MM.1S (cell line): ENCODE results near the gene EXOC4.

Source experiments
- CTCF ChIP-seq: fragments of 300-600 bp; sonication (generic); IDR thresholded peaks from 2 replicates; pipeline ENCODE4 v1.5.1; 2016; ENCODE audit warnings: antibody characterized with exemption, low read length, mixed read lengths
- EZH2 ChIP-seq: fragments of 300-600 bp; sonication (generic); optimal IDR thresholded peaks from 2 replicates; pipeline ENCODE3; 2017; ENCODE audit warnings: low read depth, mild to moderate bottlenecking, antibody characterized with exemption, low read length, mixed read lengths
- EZH2phosphoT487 ChIP-seq: fragments of 300-600 bp; sonication (generic); IDR thresholded peaks from 2 replicates; pipeline ENCODE4 v1.6.1; 2018; ENCODE audit warnings: antibody characterized with exemption, low read length

- TF ChIP-seq CTCF, result no peak
- no peak for TF ChIP-seq EZH2phosphoT487
- no peak for TF ChIP-seq EZH2
These were observed 295.1 kb downstream of the EXOC4 start for GRCh38 chr7:133547981-133548380.
